ENCODE measurements around the gene ASPRV1. TPM values are rescaled to one million over a fixed set of nuclear protein-coding genes. Genes with fewer than 3 reads are reported as not detected.

The ASPRV1 gene
- total and polyA plus RNA-seq, 2 donors (not counting 3 experiments of a cell fraction or from before 2014, with no cell fraction given): 0.15 to 0.22 TPM

DNA sequence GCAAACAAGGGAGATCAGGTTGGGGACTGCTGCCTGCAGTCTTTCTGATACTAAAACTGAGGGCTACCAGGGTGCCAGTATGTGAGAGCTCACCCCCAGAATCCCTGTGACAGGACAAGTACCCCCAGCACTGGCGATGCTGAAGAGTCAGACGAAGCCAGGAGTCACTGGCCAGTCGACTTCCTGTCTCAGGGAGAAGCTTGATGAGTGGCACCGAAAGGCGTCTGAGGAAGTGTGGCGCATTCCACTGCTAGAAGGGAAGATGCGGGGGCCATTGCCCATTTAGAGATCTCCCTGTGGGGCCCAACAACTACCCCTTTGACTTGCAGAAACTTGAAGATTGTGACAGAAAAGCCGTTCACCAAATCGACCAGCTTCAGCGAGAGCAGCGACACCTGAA lies 24.5 kb downstream of the ASPRV1 start:
- intact Hi-C loops (cut with micrococcal nuclease) (no loop called here), dilution Hi-C loops (cut with MboI; ENCODE audit: extremely low pct_ligation_motif_present, low sequenced_read_pairs) (no loop called here)
- Histone ChIP-seq H3K27ac (ENCODE audit: insufficient read depth, low read depth, low read length) (peak overlapping the region; percentile 47), H3K79me2 (ENCODE audit: control insufficient read depth, insufficient read depth, low read length) (peaks cover 2% of the 10 kb centered on the region), H3K36me3 (ENCODE audit: control insufficient read depth in 2 of 2, extremely low read depth in 1 of 2, insufficient read depth in 2 of 2, low read length in 2 of 2) (peaks cover 16 to 21% of the 10 kb centered on the region in 2 experiments), H3K4me3 (replicated peaks in 1 of 3; ENCODE audit: insufficient read depth in 1 of 3, low read depth in 1 of 3, low read length in 3 of 3) (no peak overlapping the region), H3K27me3 (ENCODE audit: control insufficient read depth in 2 of 2, insufficient read depth in 2 of 2, low read length in 2 of 2) (no peaks in the 10 kb centered on the region), H3K9me3 (replicated peaks; ENCODE audit: control insufficient read depth, insufficient read depth, low read length) (no peaks in the 10 kb centered on the region), H3K4me1 (ENCODE audit: control insufficient read depth, extremely low read depth, insufficient read depth, low read length) (peaks cover 33% of the 10 kb centered on the region), H3K9me1 (replicated peaks; ENCODE audit: control insufficient read depth, extremely low read depth, insufficient read depth, low read length) (no peaks in the 10 kb centered on the region), H4K20me1 (replicated peaks; ENCODE audit: control insufficient read depth, extremely low read depth, insufficient read depth, low read length) (no peaks in the 10 kb centered on the region), H3K4me2 (ENCODE audit: insufficient read depth, low read length) (peak overlapping the region; percentile 14), H2AFZ (ENCODE audit: low read depth, low read length) (no peak overlapping the region), H3K9ac (replicated peaks; ENCODE audit: extremely low read depth, insufficient read depth, low read length) (no peak overlapping the region)
- TF ChIP-seq POLR2AphosphoS5 (IDR thresholded peaks at IDR 0.05; ENCODE audit: insufficient read depth, low read depth, low read length) (peak; percentile 35), GATA2 (IDR thresholded peaks at IDR 0.05; ENCODE audit: insufficient read depth, insufficient read length, low read depth, low read length) (no peak), MYC (IDR thresholded peaks at IDR 0.05; ENCODE audit: low read depth, low read length) (no peak)
- POLR2A ChIA-PET: no interaction called here
- FAIRE-seq (peak; percentile 63), DNase-seq (ENCODE audit: low read depth, low spot score) (peak; percentile 18)
- CTCF ChIA-PET: interaction anchor here (1.0 kb wide), 1 partner anchor 14 kb away, joined by 3 read pairs; no protein-coding TSS in a partner anchor
- no TSS peak for BruUV-seq (replicated peaks)

DNA sequence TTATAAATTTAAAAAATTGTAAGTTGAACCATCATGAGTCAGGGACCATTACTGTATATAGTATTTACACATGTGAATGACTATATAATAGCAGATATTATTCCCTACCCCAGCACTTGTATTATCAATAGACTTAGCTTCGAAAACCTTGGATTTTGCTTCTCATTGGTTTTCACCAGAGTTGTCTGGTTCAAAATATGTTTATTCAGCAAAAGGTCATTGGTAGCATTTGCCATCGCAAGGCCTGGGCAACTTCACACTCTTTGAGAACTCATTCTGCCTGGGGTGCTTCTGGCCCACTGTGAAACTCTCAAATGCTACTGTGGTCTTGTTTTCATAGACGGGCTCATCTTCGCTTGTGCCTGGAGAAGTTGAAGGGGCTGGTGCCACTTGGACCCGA lies 26.4 kb downstream of the ASPRV1 start:
- Histone ChIP-seq H3K4me1 (ENCODE audit: control insufficient read depth, extremely low read depth, insufficient read depth, low read length) (peaks cover 37% of the 10 kb centered on the region), H3K4me3 (replicated peaks in 1 of 3; ENCODE audit: insufficient read depth in 1 of 3, low read depth in 1 of 3, low read length in 3 of 3) (no peak overlapping the region), H3K4me2 (ENCODE audit: insufficient read depth, low read length) (peak overlapping the region; percentile 78), H3K9me1 (replicated peaks; ENCODE audit: control insufficient read depth, extremely low read depth, insufficient read depth, low read length) (no peaks in the 10 kb centered on the region), H3K9ac (replicated peaks; ENCODE audit: extremely low read depth, insufficient read depth, low read length) (no peak overlapping the region), H3K27ac (ENCODE audit: insufficient read depth, low read depth, low read length) (peak overlapping the region; percentile 95), H3K36me3 (ENCODE audit: control insufficient read depth in 2 of 2, extremely low read depth in 1 of 2, insufficient read depth in 2 of 2, low read length in 2 of 2) (peaks cover 16 to 21% of the 10 kb centered on the region in 2 experiments), H3K27me3 (ENCODE audit: control insufficient read depth in 2 of 2, insufficient read depth in 2 of 2, low read length in 2 of 2) (no peaks in the 10 kb centered on the region), H2AFZ (ENCODE audit: low read depth, low read length) (no peak overlapping the region), H4K20me1 (replicated peaks; ENCODE audit: control insufficient read depth, extremely low read depth, insufficient read depth, low read length) (no peaks in the 10 kb centered on the region), H3K79me2 (ENCODE audit: control insufficient read depth, insufficient read depth, low read length) (peaks cover 4% of the 10 kb centered on the region), H3K9me3 (replicated peaks; ENCODE audit: control insufficient read depth, insufficient read depth, low read length) (no peaks in the 10 kb centered on the region)
- TF ChIP-seq GATA2 (IDR thresholded peaks at IDR 0.05; ENCODE audit: insufficient read depth, insufficient read length, low read depth, low read length) (no peak), POLR2AphosphoS5 (IDR thresholded peaks at IDR 0.05; ENCODE audit: insufficient read depth, low read depth, low read length) (no peak), POLR2A (IDR thresholded peaks at IDR 0.05; ENCODE audit: low read depth, low read length) (no peak), MYC (IDR thresholded peaks at IDR 0.05; ENCODE audit: low read depth, low read length) (no peak), EZH2 (IDR thresholded peaks at IDR 0.05; ENCODE audit: borderline replicate concordance, low read depth, low read length, severe bottlenecking) (no peak), FOS (IDR thresholded peaks at IDR 0.05; ENCODE audit: borderline replicate concordance, insufficient read depth, low read length) (no peak)
- TF ChIP-seq, protein P1, sequence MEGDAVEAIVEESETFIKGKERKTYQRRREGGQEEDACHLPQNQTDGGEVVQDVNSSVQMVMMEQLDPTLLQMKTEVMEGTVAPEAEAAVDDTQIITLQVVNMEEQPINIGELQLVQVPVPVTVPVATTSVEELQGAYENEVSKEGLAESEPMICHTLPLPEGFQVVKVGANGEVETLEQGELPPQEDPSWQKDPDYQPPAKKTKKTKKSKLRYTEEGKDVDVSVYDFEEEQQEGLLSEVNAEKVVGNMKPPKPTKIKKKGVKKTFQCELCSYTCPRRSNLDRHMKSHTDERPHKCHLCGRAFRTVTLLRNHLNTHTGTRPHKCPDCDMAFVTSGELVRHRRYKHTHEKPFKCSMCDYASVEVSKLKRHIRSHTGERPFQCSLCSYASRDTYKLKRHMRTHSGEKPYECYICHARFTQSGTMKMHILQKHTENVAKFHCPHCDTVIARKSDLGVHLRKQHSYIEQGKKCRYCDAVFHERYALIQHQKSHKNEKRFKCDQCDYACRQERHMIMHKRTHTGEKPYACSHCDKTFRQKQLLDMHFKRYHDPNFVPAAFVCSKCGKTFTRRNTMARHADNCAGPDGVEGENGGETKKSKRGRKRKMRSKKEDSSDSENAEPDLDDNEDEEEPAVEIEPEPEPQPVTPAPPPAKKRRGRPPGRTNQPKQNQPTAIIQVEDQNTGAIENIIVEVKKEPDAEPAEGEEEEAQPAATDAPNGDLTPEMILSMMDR (IDR thresholded peaks at IDR 0.05; ENCODE audit: extremely low read depth in 1 of 2, insufficient read depth in 1 of 2, low read depth in 1 of 2, low read length in 2 of 2): no peak
- intact Hi-C loops (cut with micrococcal nuclease) (no loop called here), dilution Hi-C loops (cut with MboI; ENCODE audit: extremely low pct_ligation_motif_present, low sequenced_read_pairs) (no loop called here)
- ChIA-PET POLR2A (interaction anchor here (0.6 to 1.3 kb wide), 2 partner anchors 13 to 152 kb away, joined by 4 to 7 read pairs; no protein-coding TSS in a partner anchor), CTCF (interaction anchor here (1.9 to 2.7 kb wide), 3 partner anchors 11 to 211 kb away, joined by 6 to 19 read pairs (median 8); no protein-coding TSS in a partner anchor)
- BruUV-seq (replicated peaks): no TSS peak
- no peak for FAIRE-seq
- no peak for DNase-seq (ENCODE audit: low read depth, low spot score)

All from endothelial cell of umbilical vein (primary cell).